ENCODE data around the gene ANGPTL4.

The ANGPTL4 gene

GRCh38 chr19:8321067-8321985 is 42.6 kb upstream of the ANGPTL4 start, which contains the start of the genes NDUFA7 and RPS28:
Gene NDUFA7, minus strand, starts transcription at chr19:8321375. Its CDS starts 17 bp downstream, at chr19:8321358.
Gene RPS28, plus strand, starts transcription at chr19:8321496. Its CDS starts 35 bp downstream, at chr19:8321531.
- peak; percentile 96 for DNase-seq (ENCODE audit: low read depth, low spot score)
- TF ChIP-seq YY1 (IDR thresholded peaks at IDR 0.05; ENCODE audit: insufficient read depth, insufficient read length) (peak; percentile 87), ZNF274 (IDR thresholded peaks at IDR 0.05; ENCODE audit: low read depth, low read length) (no peak)
- peaks cover 46% of the 10 kb centered on the region for H3K36me3 ChIP-seq (ENCODE audit: insufficient read depth, insufficient read length, low read length)

GRCh38 chr19:8321986-8322637 is 41.8 kb upstream of the ANGPTL4 start:
- DNase-seq (ENCODE audit: low read depth, low spot score), result no peak
- peak overlapping the region; percentile 94 for H3K4me3 ChIP-seq (ENCODE audit: insufficient read length, low read depth)
- no peaks in the 10 kb centered on the region for H3K27me3 ChIP-seq (ENCODE audit: insufficient read depth, insufficient read length)
- H3K4me1 ChIP-seq (ENCODE audit: insufficient read depth, insufficient read length), result peaks cover 9% of the 10 kb centered on the region
- H3K9ac ChIP-seq (ENCODE audit: insufficient read length, low read depth), result peak overlapping the region; percentile 99
- no peak for TF ChIP-seq ZNF274 (IDR thresholded peaks at IDR 0.05; ENCODE audit: low read depth, low read length)
- TF ChIP-seq YY1 (IDR thresholded peaks at IDR 0.05; ENCODE audit: insufficient read depth, insufficient read length), result no peak
- no peak for TF ChIP-seq SUZ12 (IDR thresholded peaks at IDR 0.05; ENCODE audit: extremely low read depth, insufficient read depth, insufficient read length)
- H3K36me3 ChIP-seq (ENCODE audit: insufficient read depth, insufficient read length, low read length), result peaks cover 40% of the 10 kb centered on the region
- no peaks in the 10 kb centered on the region for H3K9me3 ChIP-seq (ENCODE audit: insufficient read depth, low read length)

More at GRCh38 chr19:8321067-8321985, 42.6 kb upstream of the ANGPTL4 start, which contains the start of the genes NDUFA7 and RPS28:
- H3K4me3 ChIP-seq (ENCODE audit: insufficient read length, low read depth), result peak within 1 kb of the TSS; percentile 94
- peak within 1 kb of the TSS; percentile 100 for H3K9ac ChIP-seq (ENCODE audit: insufficient read length, low read depth)
- H3K4me1 ChIP-seq (ENCODE audit: insufficient read depth, insufficient read length), result peaks cover 9% of the 10 kb centered on the region
- no peaks in the 10 kb centered on the region for H3K27me3 ChIP-seq (ENCODE audit: insufficient read depth, insufficient read length)
- no peaks in the 10 kb centered on the region for H3K9me3 ChIP-seq (ENCODE audit: insufficient read depth, low read length)

- Histone ChIP-seq H3K9me3 (ENCODE audit: insufficient read depth, low read length) (no peaks in the 10 kb centered on the region), H3K36me3 (ENCODE audit: insufficient read depth, insufficient read length, low read length) (peaks cover 40% of the 10 kb centered on the region), H3K9ac (ENCODE audit: insufficient read length, low read depth) (peak overlapping the region; percentile 99), H3K4me3 (ENCODE audit: insufficient read length, low read depth) (peak overlapping the region; percentile 94), H3K27me3 (ENCODE audit: insufficient read depth, insufficient read length) (no peaks in the 10 kb centered on the region), H3K4me1 (ENCODE audit: insufficient read depth, insufficient read length) (peaks cover 9% of the 10 kb centered on the region)
- DNase-seq (ENCODE audit: low read depth, low spot score), result no peak
- TF ChIP-seq SUZ12 (IDR thresholded peaks at IDR 0.05; ENCODE audit: extremely low read depth, insufficient read depth, insufficient read length), result no peak
- TF ChIP-seq YY1 (IDR thresholded peaks at IDR 0.05; ENCODE audit: insufficient read depth, insufficient read length), result no peak
- TF ChIP-seq ZNF274 (IDR thresholded peaks at IDR 0.05; ENCODE audit: low read depth, low read length), result no peak
These were observed 41.3 kb upstream of the ANGPTL4 start for GRCh38 chr19:8322638-8322997.

GRCh38 chr19:8323781-8324185 is 40.2 kb upstream of the ANGPTL4 start:
- H3K27me3 ChIP-seq (ENCODE audit: insufficient read depth, insufficient read length), result no peaks in the 10 kb centered on the region
- TF ChIP-seq SUZ12 (IDR thresholded peaks at IDR 0.05; ENCODE audit: extremely low read depth, insufficient read depth, insufficient read length) (no peak), YY1 (IDR thresholded peaks at IDR 0.05; ENCODE audit: insufficient read depth, insufficient read length) (no peak), ZNF274 (IDR thresholded peaks at IDR 0.05; ENCODE audit: low read depth, low read length) (no peak)
- H3K9me3 ChIP-seq (ENCODE audit: insufficient read depth, low read length), result no peaks in the 10 kb centered on the region
- peaks cover 9% of the 10 kb centered on the region for H3K4me1 ChIP-seq (ENCODE audit: insufficient read depth, insufficient read length)
- H3K36me3 ChIP-seq (ENCODE audit: insufficient read depth, insufficient read length, low read length), result peaks cover 37% of the 10 kb centered on the region
- peak overlapping the region; percentile 39 for H3K9ac ChIP-seq (ENCODE audit: insufficient read length, low read depth)
- no peak overlapping the region for H3K4me3 ChIP-seq (ENCODE audit: insufficient read length, low read depth)
- DNase-seq (ENCODE audit: low read depth, low spot score), result no peak

DNA sequence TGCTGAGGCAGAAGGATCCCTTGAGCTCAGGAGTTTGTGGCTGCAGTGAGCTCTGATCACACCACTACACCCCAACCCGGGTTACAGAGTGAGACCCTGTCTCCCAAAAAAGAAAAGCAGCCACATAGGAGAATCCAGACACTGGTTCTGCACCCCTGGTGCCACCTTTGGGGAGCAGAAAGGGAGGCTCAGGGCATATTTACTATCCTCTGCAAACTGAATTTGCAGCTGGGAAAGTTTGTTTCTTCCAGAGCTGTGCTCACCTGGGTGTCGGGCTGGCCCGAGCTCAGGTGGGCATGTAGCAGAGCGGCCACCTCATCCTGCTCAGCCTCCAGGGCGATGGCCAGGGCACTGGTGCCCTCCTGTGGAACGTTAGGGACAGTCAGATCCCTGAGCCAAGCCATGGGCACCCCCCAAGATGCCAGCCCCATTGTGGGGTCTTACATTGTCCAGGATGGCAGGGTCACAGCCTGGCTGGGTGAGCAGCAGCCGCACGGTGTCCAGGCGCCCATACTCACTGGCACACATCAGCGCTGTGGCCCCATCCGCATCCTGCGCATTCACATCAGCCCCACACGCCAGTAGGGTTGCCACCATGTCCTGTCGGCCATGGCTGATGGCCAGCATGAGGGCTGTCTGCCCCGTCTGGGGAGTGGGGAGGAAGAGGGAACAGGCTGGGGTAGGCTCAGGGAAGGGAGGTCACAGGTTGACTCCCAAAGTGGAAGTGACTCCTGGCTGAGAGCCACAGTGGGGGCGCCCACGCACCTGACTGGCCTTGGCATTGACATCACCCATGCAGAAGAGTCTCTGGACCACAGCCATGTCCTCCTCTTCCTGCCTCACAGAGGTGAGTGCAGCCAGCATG is 39.5 kb upstream of the ANGPTL4 start:
- Histone ChIP-seq H3K4me3 (ENCODE audit: insufficient read length, low read depth) (no peak overlapping the region), H3K36me3 (ENCODE audit: insufficient read depth, insufficient read length, low read length) (peaks cover 34% of the 10 kb centered on the region), H3K9me3 (ENCODE audit: insufficient read depth, low read length) (no peaks in the 10 kb centered on the region), H3K4me1 (ENCODE audit: insufficient read depth, insufficient read length) (peaks cover 9% of the 10 kb centered on the region), H3K9ac (ENCODE audit: insufficient read length, low read depth) (peak overlapping the region; percentile 34), H3K27me3 (ENCODE audit: insufficient read depth, insufficient read length) (no peaks in the 10 kb centered on the region)
- TF ChIP-seq ZNF274 (IDR thresholded peaks at IDR 0.05; ENCODE audit: low read depth, low read length) (no peak), SUZ12 (IDR thresholded peaks at IDR 0.05; ENCODE audit: extremely low read depth, insufficient read depth, insufficient read length) (no peak), YY1 (IDR thresholded peaks at IDR 0.05; ENCODE audit: insufficient read depth, insufficient read length) (no peak)
- DNase-seq (ENCODE audit: low read depth, low spot score), result no peak

GRCh38 chr19:8325454-8325853 is 38.5 kb upstream of the ANGPTL4 start:
- Histone ChIP-seq H3K9me3 (ENCODE audit: insufficient read depth, low read length) (no peaks in the 10 kb centered on the region), H3K27me3 (ENCODE audit: insufficient read depth, insufficient read length) (no peaks in the 10 kb centered on the region), H3K4me3 (ENCODE audit: insufficient read length, low read depth) (no peak overlapping the region), H3K36me3 (ENCODE audit: insufficient read depth, insufficient read length, low read length) (peaks cover 34% of the 10 kb centered on the region), H3K4me1 (ENCODE audit: insufficient read depth, insufficient read length) (peaks cover 15% of the 10 kb centered on the region), H3K9ac (ENCODE audit: insufficient read length, low read depth) (no peak overlapping the region)
- no peak for DNase-seq (ENCODE audit: low read depth, low spot score)
- TF ChIP-seq ZNF274 (IDR thresholded peaks at IDR 0.05; ENCODE audit: low read depth, low read length) (no peak), YY1 (IDR thresholded peaks at IDR 0.05; ENCODE audit: insufficient read depth, insufficient read length) (no peak), SUZ12 (IDR thresholded peaks at IDR 0.05; ENCODE audit: extremely low read depth, insufficient read depth, insufficient read length) (no peak)
